ENCODE measurements around the gene LYPD6B.

DNA sequence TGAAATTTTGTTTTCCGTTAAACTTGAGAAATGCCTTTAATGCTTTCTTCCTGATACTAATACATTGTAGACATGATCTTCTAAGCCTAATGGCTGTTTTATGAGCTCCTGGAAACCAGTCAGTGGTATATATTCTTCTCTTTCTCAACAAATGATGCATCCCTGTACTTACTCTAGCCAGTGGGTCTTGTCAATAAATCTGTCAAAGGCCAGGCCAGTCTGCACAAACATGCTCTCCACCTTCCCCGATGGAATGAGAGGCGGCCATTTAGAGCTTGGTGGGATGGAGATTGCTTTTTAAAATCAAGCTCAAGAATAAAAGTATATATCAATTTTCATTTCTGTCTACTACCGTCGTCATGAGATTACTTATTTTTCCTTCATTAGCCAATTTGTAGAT is 140.1 kb downstream of the LYPD6B start:
- TF ChIP-seq CTCF (IDR thresholded peaks at IDR 0.05) = no peak
- TF ChIP-seq POLR2A (IDR thresholded peaks at IDR 0.05) = no peak

Data from lower leg skin (tissue), 3 donors.